Endothelial cell of umbilical vein (primary cell): ENCODE results near the gene GGNBP2. TPM values are rescaled to one million over a fixed set of nuclear protein-coding genes. Genes with fewer than 3 reads are reported as not detected.

Source experiments
- BruUV-seq: library from RNA; stranded (reverse); fragments of 400-500 nt; replicated peaks from 2 replicates; lab custom pipeline; 2021; lab: Mats Ljungman, UMichigan
- CTCF ChIA-PET: fragments of 300-600, 350-600 bp; sonication (Branson Sonifier 250); formaldehyde crosslinking; loops from one replicate; lab custom pipeline; 2021; ENCODE audit warnings: antibody characterized with exemption, inconsistent platforms; lab: Charles Lee
- POLR2A ChIA-PET: fragments of 300-600, 350-600 bp; sonication (Branson Sonifier 250); formaldehyde crosslinking; loops from one replicate; lab custom pipeline; 2021; ENCODE audit warnings: antibody characterized with exemption, inconsistent platforms; lab: Charles Lee
- DNase-seq: peaks from one replicate; pipeline ENCODE4 v3.0.0-alpha.2; 2011; ENCODE audit warnings: low read depth, low spot score
- FAIRE-seq: peaks from 2 replicates; lab custom pipeline; 2011; peaks lifted over from hg19 to GRCh38; lab: Jason Lieb, UNC
- H2AFZ ChIP-seq: 2 replicates; pipeline ENCODE4 v1.6.0; 2012; ENCODE audit warnings: low read depth, low read length, control low read depth, inconsistent platforms
- H3K27ac ChIP-seq: 2 replicates; pipeline ENCODE4 v1.5.1; 2011; ENCODE audit warnings: low read depth, mild to moderate bottlenecking, control low read depth, low read length, moderate library complexity; ENCODE audit not compliant: insufficient read depth
- H3K27me3 ChIP-seq, 2 experiments: 2 replicates each; pipeline versions ENCODE4 v1.6.0 to v1.6.1; 2011; ENCODE audit warnings: low read length in 2 of 2, mixed read lengths in 1 of 2; ENCODE audit not compliant: control insufficient read depth in 2 of 2, insufficient read depth in 2 of 2
- H3K36me3 ChIP-seq, 2 experiments: 2 replicates in 1 of 2; 3 replicates in 1 of 2; pipeline ENCODE4 v1.5.1; 2011; ENCODE audit warnings: low read length in 2 of 2, mild to moderate bottlenecking in 1 of 2, moderate library complexity in 1 of 2; ENCODE audit not compliant: control insufficient read depth in 2 of 2, insufficient read depth in 2 of 2; ENCODE audit errors: extremely low read depth in 1 of 2
- H3K4me1 ChIP-seq: 3 replicates; pipeline ENCODE4 v1.5.1; 2011; ENCODE audit warnings: mild to moderate bottlenecking, low read length; ENCODE audit not compliant: control insufficient read depth, insufficient read depth; ENCODE audit errors: extremely low read depth
- H3K4me2 ChIP-seq: 2 replicates; pipeline ENCODE4 v1.6.1; 2011; ENCODE audit warnings: low read length, control low read depth, mixed read lengths; ENCODE audit not compliant: insufficient read depth
- H3K4me3 ChIP-seq, 3 experiments: fragments of 200-600 bp in 1 of 3; sonication (generic), shearing (Covaris generic) in 1 of 3; replicated peaks in 1 of 3; 2 replicates each; pipeline ENCODE4 v1.5.1; 2011 to 2016; ENCODE audit warnings: control low read depth in 3 of 3, low read length in 3 of 3, mild to moderate bottlenecking in 2 of 3, inconsistent platforms in 1 of 3, low read depth in 1 of 3, moderate library complexity in 1 of 3; ENCODE audit not compliant: insufficient read depth in 1 of 3
- H3K79me2 ChIP-seq: 2 replicates; pipeline ENCODE4 v1.6.0; 2012; ENCODE audit warnings: low read length, inconsistent platforms; ENCODE audit not compliant: control insufficient read depth, insufficient read depth
- H3K9ac ChIP-seq: replicated peaks from 2 replicates; pipeline ENCODE3; 2011; ENCODE audit warnings: low read length, control low read depth; ENCODE audit not compliant: insufficient read depth; ENCODE audit errors: extremely low read depth
- H3K9me1 ChIP-seq: replicated peaks from 3 replicates; pipeline ENCODE4 v1.6.0; 2011; ENCODE audit warnings: mild to moderate bottlenecking, low read length; ENCODE audit not compliant: control insufficient read depth, insufficient read depth; ENCODE audit errors: extremely low read depth
- H3K9me3 ChIP-seq: replicated peaks from 2 replicates; pipeline ENCODE4 v1.5.1; 2012; ENCODE audit warnings: low read length, inconsistent platforms; ENCODE audit not compliant: control insufficient read depth, insufficient read depth
- H4K20me1 ChIP-seq: replicated peaks from 2 replicates; pipeline ENCODE3; 2011; ENCODE audit warnings: mild to moderate bottlenecking, low read length; ENCODE audit not compliant: control insufficient read depth, insufficient read depth; ENCODE audit errors: extremely low read depth
- EZH2 ChIP-seq: IDR thresholded peaks from 2 replicates; pipeline ENCODE4 v1.6.1; 2012; ENCODE audit warnings: borderline replicate concordance, low read depth, mild to moderate bottlenecking, moderate library complexity, low read length, inconsistent platforms; ENCODE audit not compliant: severe bottlenecking
- FOS ChIP-seq: IDR thresholded peaks from 2 replicates; pipeline ENCODE4 v1.6.1; 2011; ENCODE audit warnings: mild to moderate bottlenecking, low read length, moderate library complexity, borderline replicate concordance; ENCODE audit not compliant: insufficient read depth
- GATA2 ChIP-seq: IDR thresholded peaks from 2 replicates; pipeline ENCODE4 v1.7.0; 2011; ENCODE audit warnings: low read depth, mild to moderate bottlenecking, moderate library complexity, mixed read lengths, low read length; ENCODE audit not compliant: insufficient read length, insufficient read depth
- JUN ChIP-seq: IDR thresholded peaks from 2 replicates; pipeline ENCODE4 v1.6.1; 2011; ENCODE audit warnings: borderline replicate concordance, low read depth; ENCODE audit not compliant: insufficient read length, insufficient read depth
- MYC ChIP-seq: IDR thresholded peaks from one replicate; pipeline ENCODE4 v1.6.1; 2011; ENCODE audit warnings: mild to moderate bottlenecking, low read depth, low read length
- POLR2A ChIP-seq: IDR thresholded peaks from 2 replicates; pipeline ENCODE4 v1.6.1; 2012; ENCODE audit warnings: low read depth, mild to moderate bottlenecking, control low read depth, low read length
- POLR2AphosphoS5 ChIP-seq: IDR thresholded peaks from 2 replicates; pipeline ENCODE4 v1.6.1; 2012; ENCODE audit warnings: low read depth, mild to moderate bottlenecking, control low read depth, low read length, moderate library complexity; ENCODE audit not compliant: insufficient read depth
- dilution Hi-C: fragments of 300-500 bp; cut with MboI; formaldehyde crosslinking; loops from one replicate; pipeline ENCODE4 v1.15.0; 2019; ENCODE audit warnings: low sequenced_read_pairs; ENCODE audit not compliant: extremely low pct_ligation_motif_present
- intact Hi-C: fragments of 100-400 bp; cut with micrococcal nuclease; formaldehyde crosslinking; loops from one replicate; pipeline ENCODE4 v1.10.0; 2022
- polyA plus RNA-seq, 4 experiments: library from polyadenylated mRNA; depleted of rRNA in 3 of 4; stranded (reverse) in 3 of 4; unstranded in 1 of 4; fragments of >200 nt; gene quantifications; 2 replicates each; pipeline versions ENCODE4 v1.2.1 to v1.2.3, GENCODE V29; 2011 to 2012; ENCODE audit warnings: missing spikeins in 1 of 4
- total RNA-seq: library from RNA; stranded (reverse); gene quantifications from 2 replicates; pipeline ENCODE4 v1.2.3, GENCODE V29; 2021
- TF ChIP-seq, protein P1 (sequence below): IDR thresholded peaks from 2 replicates; pipeline ENCODE4 v1.6.1; 2011; ENCODE audit not compliant: insufficient read depth, insufficient read length
- TF ChIP-seq, protein P2 (sequence below), 2 donors: IDR thresholded peaks; 1 replicate in 1 of 2; 2 replicates in 1 of 2; pipeline ENCODE4 v1.5.1; 2011; ENCODE audit warnings: low read length in 2 of 2, mild to moderate bottlenecking in 2 of 2, moderate library complexity in 2 of 2, control low read depth in 1 of 2, inconsistent platforms in 1 of 2, low read depth in 1 of 2; ENCODE audit not compliant: insufficient read depth in 1 of 2; ENCODE audit errors: extremely low read depth in 1 of 2

Gene GGNBP2
- total and polyA plus RNA-seq, 2 donors (not counting 3 experiments of a cell fraction or from before 2014, with no cell fraction given), result 52.6 to 77.6 TPM

DNA sequence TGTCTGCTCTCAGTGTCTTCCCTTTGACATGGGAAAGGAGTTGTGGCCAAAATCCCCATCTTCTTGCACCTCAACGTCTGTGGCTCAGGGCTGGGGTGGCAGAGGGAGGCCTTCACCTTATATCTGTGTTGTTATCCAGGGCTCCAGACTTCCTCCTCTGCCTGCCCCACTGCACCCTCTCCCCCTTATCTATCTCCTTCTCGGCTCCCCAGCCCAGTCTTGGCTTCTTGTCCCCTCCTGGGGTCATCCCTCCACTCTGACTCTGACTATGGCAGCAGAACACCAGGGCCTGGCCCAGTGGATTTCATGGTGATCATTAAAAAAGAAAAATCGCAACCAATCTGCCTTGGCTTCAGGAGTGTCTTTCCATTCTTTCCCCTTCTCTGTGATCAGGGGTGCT is 55.7 kb downstream of the GGNBP2 start:
- dilution Hi-C loops, result no loop called here
- Histone ChIP-seq H4K20me1 (no peaks in the 10 kb centered on the region), H3K36me3 (no peaks in the 10 kb centered on the region), H3K9me1 (no peaks in the 10 kb centered on the region), H3K4me2 (no peak overlapping the region), H3K9ac (peak overlapping the region; percentile 85), H3K4me1 (peaks cover 16% of the 10 kb centered on the region), H3K79me2 (peaks cover 17% of the 10 kb centered on the region), H2AFZ (no peak overlapping the region), H3K4me3 (peak overlapping the region in 1 of 3 experiments; percentile 67), H3K9me3 (no peaks in the 10 kb centered on the region), H3K27me3 (no peaks in the 10 kb centered on the region), H3K27ac (peak overlapping the region; percentile 54)
- FAIRE-seq (no peak), DNase-seq (no peak)
- no TSS peak for BruUV-seq
- no peak for TF ChIP-seq POLR2A
- no peak for TF ChIP-seq POLR2AphosphoS5
- no peak for TF ChIP-seq JUN
- TF ChIP-seq, protein P1, sequence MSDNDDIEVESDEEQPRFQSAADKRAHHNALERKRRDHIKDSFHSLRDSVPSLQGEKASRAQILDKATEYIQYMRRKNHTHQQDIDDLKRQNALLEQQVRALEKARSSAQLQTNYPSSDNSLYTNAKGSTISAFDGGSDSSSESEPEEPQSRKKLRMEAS, result no peak
- CTCF ChIA-PET, result interaction anchor here (0.7 to 4.5 kb wide), 9 partner anchors 9 to 773 kb away, joined by 3 to 66 read pairs (median 19); partner anchors contain the start of gene DHRS11
- POLR2A ChIA-PET, result interaction anchor here (1.2 kb wide), 1 partner anchor 55 kb away, joined by 5 read pairs; the partner anchor contains the start of gene GGNBP2
- intact Hi-C loops, result loop anchor here (5.0 to 10.0 kb wide), 2 partner anchors 104 to 347 kb away; partner anchors contain the start of gene AATF

DNA sequence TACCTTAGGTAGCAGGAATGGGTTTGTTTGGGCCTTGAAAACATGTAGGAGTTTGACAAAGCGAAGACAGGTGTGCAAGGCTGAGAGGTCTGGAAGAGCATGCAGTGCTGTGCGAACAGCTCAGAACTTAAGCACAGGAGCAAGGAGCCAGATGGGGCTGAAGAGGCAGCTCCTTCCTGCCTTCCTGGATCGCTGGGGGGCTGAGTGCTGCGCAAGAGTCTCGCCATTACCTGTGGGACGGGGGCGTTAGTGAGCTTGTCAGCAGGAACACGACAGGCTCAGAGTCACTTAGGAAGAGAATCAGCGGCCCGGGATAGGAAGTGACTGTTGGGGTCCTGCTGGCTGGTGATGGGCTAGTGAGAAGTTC is 56.2 kb downstream of the GGNBP2 start:
- Histone ChIP-seq H3K27ac (peak overlapping the region; percentile 54), H4K20me1 (no peaks in the 10 kb centered on the region), H3K9me1 (no peaks in the 10 kb centered on the region), H3K9me3 (no peaks in the 10 kb centered on the region), H3K27me3 (no peaks in the 10 kb centered on the region), H3K4me1 (peaks cover 16% of the 10 kb centered on the region), H3K4me2 (peak overlapping the region; percentile 72), H3K79me2 (peaks cover 17% of the 10 kb centered on the region), H2AFZ (peak overlapping the region; percentile 55), H3K9ac (peak overlapping the region; percentile 85), H3K36me3 (no peaks in the 10 kb centered on the region), H3K4me3 (peak overlapping the region in 2 of 3 experiments; percentile 63 to 67)
- ChIA-PET POLR2A (interaction anchor here (1.2 kb wide), 2 partner anchors 8 to 56 kb away, joined by 3 to 5 read pairs; partner anchors contain the start of gene GGNBP2), CTCF (interaction anchor here (0.7 to 4.5 kb wide), 10 partner anchors 9 to 772 kb away, joined by 3 to 66 read pairs (median 19); partner anchors contain the start of gene DHRS11)
- intact Hi-C loops, result loop anchor here (1.0 to 10.0 kb wide), 3 partner anchors 25 to 346 kb away; partner anchors contain the start of gene AATF
- DNase-seq (no peak), FAIRE-seq (no peak)
- TF ChIP-seq JUN (no peak), POLR2A (no peak), POLR2AphosphoS5 (no peak), MYC (no peak), EZH2 (no peak), FOS (no peak), GATA2 (no peak)
- TF ChIP-seq, protein P2, sequence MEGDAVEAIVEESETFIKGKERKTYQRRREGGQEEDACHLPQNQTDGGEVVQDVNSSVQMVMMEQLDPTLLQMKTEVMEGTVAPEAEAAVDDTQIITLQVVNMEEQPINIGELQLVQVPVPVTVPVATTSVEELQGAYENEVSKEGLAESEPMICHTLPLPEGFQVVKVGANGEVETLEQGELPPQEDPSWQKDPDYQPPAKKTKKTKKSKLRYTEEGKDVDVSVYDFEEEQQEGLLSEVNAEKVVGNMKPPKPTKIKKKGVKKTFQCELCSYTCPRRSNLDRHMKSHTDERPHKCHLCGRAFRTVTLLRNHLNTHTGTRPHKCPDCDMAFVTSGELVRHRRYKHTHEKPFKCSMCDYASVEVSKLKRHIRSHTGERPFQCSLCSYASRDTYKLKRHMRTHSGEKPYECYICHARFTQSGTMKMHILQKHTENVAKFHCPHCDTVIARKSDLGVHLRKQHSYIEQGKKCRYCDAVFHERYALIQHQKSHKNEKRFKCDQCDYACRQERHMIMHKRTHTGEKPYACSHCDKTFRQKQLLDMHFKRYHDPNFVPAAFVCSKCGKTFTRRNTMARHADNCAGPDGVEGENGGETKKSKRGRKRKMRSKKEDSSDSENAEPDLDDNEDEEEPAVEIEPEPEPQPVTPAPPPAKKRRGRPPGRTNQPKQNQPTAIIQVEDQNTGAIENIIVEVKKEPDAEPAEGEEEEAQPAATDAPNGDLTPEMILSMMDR (IDR thresholded peaks at IDR 0.05; ENCODE audit: extremely low read depth in 1 of 2, insufficient read depth in 1 of 2, low read depth in 1 of 2, low read length in 2 of 2), result no peak
- TF ChIP-seq, protein P1, result no peak
- dilution Hi-C loops, result no loop called here
- TSS peak; percentile 97 for BruUV-seq
